Measurements from ENCODE around the gene PIAS1.

PIAS1 gene

DNA sequence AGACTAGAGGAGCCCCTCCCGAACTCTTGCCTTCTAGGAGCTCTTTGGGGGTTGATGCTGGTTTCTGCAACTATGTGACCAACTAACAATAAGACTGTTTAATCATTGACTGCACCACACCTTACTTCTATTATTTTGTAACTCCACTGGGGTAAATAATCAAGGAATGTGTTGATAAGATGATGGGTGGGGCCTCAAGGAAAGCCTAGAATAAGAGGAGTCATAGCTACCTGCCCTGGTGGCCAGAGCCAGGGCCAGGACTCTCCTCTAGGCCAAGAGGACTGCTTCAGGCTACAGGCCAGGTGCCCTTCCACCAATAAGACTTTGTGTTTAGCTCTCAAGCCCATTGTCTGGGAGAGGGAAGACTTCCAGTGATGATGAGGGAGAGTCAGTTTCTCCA lies 41.2 kb upstream of the PIAS1 start:
- Histone ChIP-seq H3K27ac (ENCODE audit: low read depth, low read length) (no peak overlapping the region), H3K36me3 (ENCODE audit: low read length) (no peaks in the 10 kb centered on the region)
- TF ChIP-seq, protein P1, sequence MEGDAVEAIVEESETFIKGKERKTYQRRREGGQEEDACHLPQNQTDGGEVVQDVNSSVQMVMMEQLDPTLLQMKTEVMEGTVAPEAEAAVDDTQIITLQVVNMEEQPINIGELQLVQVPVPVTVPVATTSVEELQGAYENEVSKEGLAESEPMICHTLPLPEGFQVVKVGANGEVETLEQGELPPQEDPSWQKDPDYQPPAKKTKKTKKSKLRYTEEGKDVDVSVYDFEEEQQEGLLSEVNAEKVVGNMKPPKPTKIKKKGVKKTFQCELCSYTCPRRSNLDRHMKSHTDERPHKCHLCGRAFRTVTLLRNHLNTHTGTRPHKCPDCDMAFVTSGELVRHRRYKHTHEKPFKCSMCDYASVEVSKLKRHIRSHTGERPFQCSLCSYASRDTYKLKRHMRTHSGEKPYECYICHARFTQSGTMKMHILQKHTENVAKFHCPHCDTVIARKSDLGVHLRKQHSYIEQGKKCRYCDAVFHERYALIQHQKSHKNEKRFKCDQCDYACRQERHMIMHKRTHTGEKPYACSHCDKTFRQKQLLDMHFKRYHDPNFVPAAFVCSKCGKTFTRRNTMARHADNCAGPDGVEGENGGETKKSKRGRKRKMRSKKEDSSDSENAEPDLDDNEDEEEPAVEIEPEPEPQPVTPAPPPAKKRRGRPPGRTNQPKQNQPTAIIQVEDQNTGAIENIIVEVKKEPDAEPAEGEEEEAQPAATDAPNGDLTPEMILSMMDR (IDR thresholded peaks at IDR 0.05; ENCODE audit: insufficient read depth, low read length, poor library complexity, severe bottlenecking): no peak
- no peak for TF ChIP-seq EZH2phosphoT487 (conservative IDR thresholded peaks at IDR 0.05; ENCODE audit: low read length)

DNA sequence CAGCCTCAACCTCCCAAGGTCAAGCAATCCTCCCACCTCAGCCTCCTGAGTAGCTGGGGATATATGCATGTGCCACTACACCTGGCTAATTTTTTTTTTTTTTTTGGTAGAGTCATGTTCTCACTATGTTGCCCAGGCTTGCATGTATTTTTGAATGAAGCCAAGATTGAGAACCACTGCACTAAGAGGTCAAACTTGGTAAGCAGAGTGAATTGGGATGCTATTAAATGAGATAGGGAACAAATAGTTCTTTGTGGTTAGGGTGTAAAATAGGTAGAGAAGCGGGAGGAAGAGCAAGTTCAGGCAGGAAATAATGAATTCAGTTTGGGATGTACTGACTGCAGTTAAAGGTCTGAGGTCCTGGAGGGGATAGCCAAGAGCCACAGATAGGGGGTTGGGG lies 39.9 kb upstream of the PIAS1 start:
- Histone ChIP-seq H3K27ac (ENCODE audit: low read depth, low read length) (no peak overlapping the region), H3K9me3 (ENCODE audit: insufficient read depth, low read length) (no peaks in the 10 kb centered on the region), H3K9ac (ENCODE audit: low read length) (no peak overlapping the region), H3K4me3 (ENCODE audit: insufficient read depth, low read length, poor library complexity, severe bottlenecking) (no peak overlapping the region), H3K79me2 (ENCODE audit: insufficient read depth, low read length) (no peaks in the 10 kb centered on the region), H3F3A (ENCODE audit: insufficient read depth) (no peaks in the 10 kb centered on the region), H3K27me3 (ENCODE audit: low read length) (no peaks in the 10 kb centered on the region), H3K4me2 (ENCODE audit: low read depth, low read length, poor library complexity, severe bottlenecking) (no peak overlapping the region), H3K36me3 (ENCODE audit: low read length) (no peaks in the 10 kb centered on the region), H3K9me2 (replicated peaks; ENCODE audit: insufficient read depth, low read length) (no peaks in the 10 kb centered on the region), H2AFZ (ENCODE audit: low read depth, low read length, severe bottlenecking) (no peak overlapping the region), H4K20me1 (ENCODE audit: low read depth, low read length) (no peaks in the 10 kb centered on the region)
- TF ChIP-seq EZH2phosphoT487 (conservative IDR thresholded peaks at IDR 0.05; ENCODE audit: low read length): no peak
- TF ChIP-seq, protein P1 (IDR thresholded peaks at IDR 0.05; ENCODE audit: insufficient read depth, low read length, poor library complexity, severe bottlenecking): no peak

More for the DNA sequence above, 41.2 kb upstream of the PIAS1 start:
- H3F3A ChIP-seq (ENCODE audit: insufficient read depth): no peaks in the 10 kb centered on the region
- no peaks in the 10 kb centered on the region for H3K27me3 ChIP-seq (ENCODE audit: low read length)
- no peaks in the 10 kb centered on the region for H3K9me2 ChIP-seq (replicated peaks; ENCODE audit: insufficient read depth, low read length)
- H3K9me3 ChIP-seq (ENCODE audit: insufficient read depth, low read length): peaks cover 1% of the 10 kb centered on the region; the same call in 1 of the 2 replicates
- H3K4me2 ChIP-seq (ENCODE audit: low read depth, low read length, poor library complexity, severe bottlenecking): no peak overlapping the region
- H3K79me2 ChIP-seq (ENCODE audit: insufficient read depth, low read length): no peaks in the 10 kb centered on the region
- no peak overlapping the region for H2AFZ ChIP-seq (ENCODE audit: low read depth, low read length, severe bottlenecking)
- no peak overlapping the region for H3K4me3 ChIP-seq (ENCODE audit: insufficient read depth, low read length, poor library complexity, severe bottlenecking)
- no peaks in the 10 kb centered on the region for H4K20me1 ChIP-seq (ENCODE audit: low read depth, low read length)
- H3K9ac ChIP-seq (ENCODE audit: low read length): no peak overlapping the region

DNA sequence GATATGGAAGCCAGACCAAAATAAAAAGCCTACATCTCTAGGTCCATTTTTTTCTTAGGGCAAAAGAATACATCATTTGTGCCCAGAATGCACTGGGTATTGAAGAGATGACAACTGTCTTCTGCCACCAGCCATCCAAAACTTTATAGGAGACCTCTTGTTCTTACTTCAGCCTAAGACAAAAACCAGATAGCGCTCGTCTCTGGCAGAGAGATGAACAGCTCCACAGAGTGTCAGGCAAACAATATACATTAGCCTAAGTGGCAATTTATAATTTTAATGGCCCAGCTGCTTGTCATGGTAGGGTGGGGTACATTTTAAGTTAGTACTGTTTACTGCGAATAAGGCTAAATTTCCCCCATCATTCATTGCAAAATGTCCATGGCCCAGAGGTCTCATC lies 38.9 kb upstream of the PIAS1 start:
- Histone ChIP-seq H4K20me1 (ENCODE audit: low read depth, low read length) (no peaks in the 10 kb centered on the region), H3K36me3 (ENCODE audit: low read length) (no peaks in the 10 kb centered on the region)

More for the DNA sequence above, 38.9 kb upstream of the PIAS1 start:
- Histone ChIP-seq H3K9me2 (replicated peaks; ENCODE audit: insufficient read depth, low read length) (no peaks in the 10 kb centered on the region), H3K27ac (ENCODE audit: low read depth, low read length) (no peak overlapping the region), H3K27me3 (ENCODE audit: low read length) (no peaks in the 10 kb centered on the region), H3K79me2 (ENCODE audit: insufficient read depth, low read length) (no peaks in the 10 kb centered on the region), H3K9me3 (ENCODE audit: insufficient read depth, low read length) (no peaks in the 10 kb centered on the region), H3F3A (ENCODE audit: insufficient read depth) (no peaks in the 10 kb centered on the region), H3K4me3 (ENCODE audit: insufficient read depth, low read length, poor library complexity, severe bottlenecking) (no peak overlapping the region), H3K9ac (ENCODE audit: low read length) (no peak overlapping the region), H2AFZ (ENCODE audit: low read depth, low read length, severe bottlenecking) (no peak overlapping the region), H3K4me2 (ENCODE audit: low read depth, low read length, poor library complexity, severe bottlenecking) (no peak overlapping the region)
- TF ChIP-seq, protein P1 (IDR thresholded peaks at IDR 0.05; ENCODE audit: insufficient read depth, low read length, poor library complexity, severe bottlenecking): no peak
- no peak for TF ChIP-seq EZH2phosphoT487 (conservative IDR thresholded peaks at IDR 0.05; ENCODE audit: low read length)

Data from SU-DHL-6 (cell line).